ENCODE data around the gene MTTP. TPM values are rescaled to one million over a fixed set of nuclear protein-coding genes. Genes with fewer than 3 reads are reported as not detected.

The MTTP gene
- total and polyA plus RNA-seq, 4 donors = 0.04 to 0.57 (median 0.25) TPM

GRCh38 chr4:99608417-99608816 is 33.8 kb downstream of the MTTP start:
- TF ChIP-seq CTCF (IDR thresholded peaks at IDR 0.05; ENCODE audit: control extremely low read depth, extremely low read depth) = no peak
- H3K9me3 ChIP-seq (ENCODE audit: control insufficient read depth in 4 of 4, insufficient read depth in 3 of 4, low read length in 3 of 4) = no peaks in the 10 kb centered on the region
- H3K27me3 ChIP-seq (ENCODE audit: control insufficient read depth in 3 of 3, insufficient read depth in 3 of 3, low read length in 2 of 3) = no peaks in the 10 kb centered on the region
- 96 to 97% methylated on average over 5 of the region's 5 CpGs for WGBS, 2 donors
- no peak overlapping the region for H3K9ac ChIP-seq (ENCODE audit: insufficient read depth in 1 of 2, low read length in 2 of 2)
- ATAC-seq (ENCODE audit: insufficient read depth, low FRiP score) (no peak), DNase-seq (no peak)
- H3K4me3 ChIP-seq = no peak overlapping the region
- H3K36me3 ChIP-seq (ENCODE audit: control insufficient read depth in 4 of 4, insufficient read depth in 4 of 4, low read length in 4 of 4) = no peaks in the 10 kb centered on the region
- peaks cover 0 to 8% (median 0%) of the 10 kb centered on the region in 5 donors for H3K4me1 ChIP-seq (ENCODE audit: control insufficient read depth in 5 of 5, insufficient read depth in 5 of 5, low read length in 5 of 5)
- H3K27ac ChIP-seq (ENCODE audit: low read depth in 1 of 2, low read length in 1 of 2) = no peak overlapping the region

- peak in 2 of 3 donors; percentile 84 to 92 for DNase-seq
- no peak for ATAC-seq (ENCODE audit: insufficient read depth, low FRiP score)
- no peaks in the 10 kb centered on the region for H3K36me3 ChIP-seq (ENCODE audit: control insufficient read depth in 4 of 4, insufficient read depth in 4 of 4, low read length in 4 of 4)
- no peaks in the 10 kb centered on the region for H3K27me3 ChIP-seq (ENCODE audit: control insufficient read depth in 3 of 3, insufficient read depth in 3 of 3, low read length in 2 of 3)
- H3K27ac ChIP-seq (ENCODE audit: low read depth in 1 of 2, low read length in 1 of 2) = no peak overlapping the region
- 83 to 85% methylated on average over 5 of the region's 5 CpGs for WGBS, 2 donors
- H3K9me3 ChIP-seq (ENCODE audit: control insufficient read depth in 4 of 4, insufficient read depth in 3 of 4, low read length in 3 of 4) = no peaks in the 10 kb centered on the region
- no peak for TF ChIP-seq CTCF (IDR thresholded peaks at IDR 0.05; ENCODE audit: control extremely low read depth, extremely low read depth)
- peaks cover 3 to 21% (median 6%) of the 10 kb centered on the region in 5 donors for H3K4me1 ChIP-seq (ENCODE audit: control insufficient read depth in 5 of 5, insufficient read depth in 5 of 5, low read length in 5 of 5)
- no peak overlapping the region for H3K4me3 ChIP-seq
- no peak overlapping the region for H3K9ac ChIP-seq (ENCODE audit: insufficient read depth in 1 of 2, low read length in 2 of 2)
Measured at GRCh38 chr4:99610605-99611175, 36.1 kb downstream of the MTTP start.

- Histone ChIP-seq H3K9me3 (ENCODE audit: control insufficient read depth in 4 of 4, insufficient read depth in 3 of 4, low read length in 3 of 4) (no peaks in the 10 kb centered on the region), H3K4me1 (ENCODE audit: control insufficient read depth in 5 of 5, insufficient read depth in 5 of 5, low read length in 5 of 5) (peaks cover 3 to 23% (median 6%) of the 10 kb centered on the region in 5 donors), H3K27ac (ENCODE audit: low read depth in 1 of 2, low read length in 1 of 2) (no peak overlapping the region), H3K4me3 (no peak overlapping the region), H3K9ac (ENCODE audit: insufficient read depth in 1 of 2, low read length in 2 of 2) (no peak overlapping the region), H3K27me3 (ENCODE audit: control insufficient read depth in 3 of 3, insufficient read depth in 3 of 3, low read length in 2 of 3) (no peaks in the 10 kb centered on the region), H3K36me3 (ENCODE audit: control insufficient read depth in 4 of 4, insufficient read depth in 4 of 4, low read length in 4 of 4) (no peaks in the 10 kb centered on the region)
- no peak for ATAC-seq (ENCODE audit: insufficient read depth, low FRiP score)
- 82 to 88% methylated on average over 3 of the region's 3 CpGs for WGBS, 2 donors
- no peak for TF ChIP-seq CTCF (IDR thresholded peaks at IDR 0.05; ENCODE audit: control extremely low read depth, extremely low read depth)
- no peak for DNase-seq
Measured at GRCh38 chr4:99612281-99612680, 37.7 kb downstream of the MTTP start.

- Histone ChIP-seq H3K9me3 (ENCODE audit: control insufficient read depth in 4 of 4, insufficient read depth in 3 of 4, low read length in 3 of 4) (no peaks in the 10 kb centered on the region), H3K4me1 (ENCODE audit: control insufficient read depth in 5 of 5, insufficient read depth in 5 of 5, low read length in 5 of 5) (peaks cover 3 to 23% (median 6%) of the 10 kb centered on the region in 5 donors), H3K27me3 (ENCODE audit: control insufficient read depth in 3 of 3, insufficient read depth in 3 of 3, low read length in 2 of 3) (no peaks in the 10 kb centered on the region), H3K36me3 (ENCODE audit: control insufficient read depth in 4 of 4, insufficient read depth in 4 of 4, low read length in 4 of 4) (no peaks in the 10 kb centered on the region), H3K4me3 (no peak overlapping the region), H3K9ac (ENCODE audit: insufficient read depth in 1 of 2, low read length in 2 of 2) (no peak overlapping the region), H3K27ac (ENCODE audit: low read depth in 1 of 2, low read length in 1 of 2) (peak overlapping the region in 1 of 2 donors; percentile 29)
- 55 to 82% methylated on average over 5 of the region's 5 CpGs for WGBS, 2 donors
- TF ChIP-seq CTCF (IDR thresholded peaks at IDR 0.05; ENCODE audit: control extremely low read depth, extremely low read depth) = no peak
- ATAC-seq (ENCODE audit: insufficient read depth, low FRiP score) = no peak
- no peak for DNase-seq
Measured at GRCh38 chr4:99612704-99613103, 38.1 kb downstream of the MTTP start.

All from lung (tissue), 12 donors.